ENCODE measurements around the gene SEPTIN3. TPM values are rescaled to one million over a fixed set of nuclear protein-coding genes. Genes with fewer than 3 reads are reported as not detected.

SEPTIN3 gene
- total and polyA plus RNA-seq, 2 donors from 2014 or later: 0.22 to 0.49 TPM

- Histone ChIP-seq H3K27me3 (ENCODE audit: control insufficient read depth, insufficient read depth, low read length) (no peaks in the 10 kb centered on the region), H3K4me1 (ENCODE audit: control insufficient read depth in 2 of 3, insufficient read depth in 2 of 3, low read depth in 1 of 3, low read length in 3 of 3) (peaks cover 0 to 5% (median 0%) of the 10 kb centered on the region in 3 donors)
Measured at GRCh38 chr22:41922940-41923594, 46.2 kb upstream of the SEPTIN3 start.

DNA sequence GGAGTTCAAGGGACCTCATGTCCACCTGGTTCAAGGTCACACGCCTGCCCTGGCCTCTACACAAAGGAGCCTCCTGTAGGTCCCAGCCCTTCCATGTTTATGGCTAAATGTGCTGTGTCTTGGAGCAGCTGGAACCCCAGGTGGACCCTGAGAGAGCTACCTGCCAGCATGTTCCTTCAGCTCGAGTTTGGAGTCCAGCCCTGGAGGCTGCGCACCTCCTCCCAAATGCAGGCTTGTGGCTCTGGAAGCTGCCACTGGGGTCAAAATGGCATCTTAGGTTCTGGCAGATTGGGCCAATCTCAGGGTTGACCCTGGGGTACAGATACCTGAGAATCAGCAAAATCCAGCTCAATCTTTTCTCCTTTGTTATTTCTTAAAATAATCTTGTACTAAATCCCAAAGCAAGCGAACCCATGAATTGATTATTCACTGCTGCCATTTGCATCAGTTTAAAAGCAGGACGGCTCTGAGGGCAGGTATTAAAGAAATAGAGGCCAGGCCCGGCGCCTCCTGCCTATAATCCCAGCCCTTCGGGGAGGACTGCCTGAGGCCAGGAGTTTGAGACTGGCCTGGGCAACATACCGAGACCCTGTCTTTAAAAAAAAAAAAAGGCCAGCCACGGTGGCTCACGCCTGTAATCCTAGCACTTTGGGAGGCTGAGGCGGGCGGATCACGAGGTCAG lies 45.5 kb upstream of the SEPTIN3 start:
- no peak for DNase-seq
- H3K9ac ChIP-seq (ENCODE audit: low read length in 3 of 3): no peak overlapping the region
- TF ChIP-seq CTCF (IDR thresholded peaks at IDR 0.05; ENCODE audit: borderline replicate concordance, extremely low read depth, insufficient read depth): no peak
- no peak overlapping the region for H3K4me3 ChIP-seq (ENCODE audit: low read length in 3 of 3)
- intact Hi-C loops (cut with DNase I): no loop called here
- no peaks in the 10 kb centered on the region for H3K9me3 ChIP-seq (ENCODE audit: control insufficient read depth in 2 of 3, insufficient read depth in 1 of 3, low read length in 3 of 3)
- no peaks in the 10 kb centered on the region for H3K36me3 ChIP-seq (ENCODE audit: control insufficient read depth in 2 of 3, insufficient read depth in 3 of 3, low read length in 3 of 3)
- H3K4me1 ChIP-seq (ENCODE audit: control insufficient read depth in 2 of 3, insufficient read depth in 2 of 3, low read depth in 1 of 3, low read length in 3 of 3): peaks cover 0 to 5% (median 0%) of the 10 kb centered on the region in 3 donors
- H3K27me3 ChIP-seq (ENCODE audit: control insufficient read depth, insufficient read depth, low read length): no peaks in the 10 kb centered on the region
- no peak for FAIRE-seq
- no peak overlapping the region for H3K27ac ChIP-seq (ENCODE audit: low read depth in 2 of 2, low read length in 2 of 2)

More at GRCh38 chr22:41922940-41923594, 46.2 kb upstream of the SEPTIN3 start:
- Histone ChIP-seq H3K4me3 (ENCODE audit: low read length in 3 of 3) (no peak overlapping the region), H3K27ac (ENCODE audit: low read depth in 2 of 2, low read length in 2 of 2) (no peak overlapping the region), H3K9ac (ENCODE audit: low read length in 3 of 3) (no peak overlapping the region), H3K9me3 (ENCODE audit: control insufficient read depth in 2 of 3, insufficient read depth in 1 of 3, low read length in 3 of 3) (no peaks in the 10 kb centered on the region), H3K36me3 (ENCODE audit: control insufficient read depth in 2 of 3, insufficient read depth in 3 of 3, low read length in 3 of 3) (no peaks in the 10 kb centered on the region)
- no peak for DNase-seq
- TF ChIP-seq CTCF (IDR thresholded peaks at IDR 0.05; ENCODE audit: borderline replicate concordance, extremely low read depth, insufficient read depth): no peak
- FAIRE-seq: no peak
- intact Hi-C loops (cut with DNase I): no loop called here

GRCh38 chr22:41925783-41926460 lies 43.3 kb upstream of the SEPTIN3 start:
- Histone ChIP-seq H3K4me1 (ENCODE audit: control insufficient read depth in 2 of 3, insufficient read depth in 2 of 3, low read depth in 1 of 3, low read length in 3 of 3) (no peaks in the 10 kb centered on the region), H3K27ac (ENCODE audit: low read depth in 2 of 2, low read length in 2 of 2) (no peak overlapping the region), H3K9ac (ENCODE audit: low read length in 3 of 3) (no peak overlapping the region), H3K9me3 (ENCODE audit: control insufficient read depth in 2 of 3, insufficient read depth in 1 of 3, low read length in 3 of 3) (no peaks in the 10 kb centered on the region), H3K36me3 (ENCODE audit: control insufficient read depth in 2 of 3, insufficient read depth in 3 of 3, low read length in 3 of 3) (no peaks in the 10 kb centered on the region), H3K4me3 (ENCODE audit: low read length in 3 of 3) (no peak overlapping the region), H3K27me3 (ENCODE audit: control insufficient read depth, insufficient read depth, low read length) (no peaks in the 10 kb centered on the region)
- peak in 4 of 5 donors; percentile 76 to 83 (median 78) for DNase-seq
- TF ChIP-seq CTCF (IDR thresholded peaks at IDR 0.05; ENCODE audit: borderline replicate concordance, extremely low read depth, insufficient read depth): peak; percentile 67
- intact Hi-C loops (cut with DNase I): no loop called here
- no peak for FAIRE-seq
